IMR-90 (cell line): ENCODE measurements around the gene DUSP6. TPM values are rescaled to one million over a fixed set of nuclear protein-coding genes. Genes with fewer than 3 reads are reported as not detected.

ENCODE experiments used
- ATAC-seq: fragments of 200-7000 bp; cut with Tn5 transposase; 2 replicates; pipeline ENCODE4 v1.9.1; 2020; ENCODE audit warnings: low read depth, mild to moderate bottlenecking, moderate library complexity
- BruUV-seq: library from RNA; stranded (reverse); fragments of 400-500 nt; replicated peaks from 2 replicates; lab custom pipeline; 2021; lab: Mats Ljungman, UMichigan
- CTCF ChIA-PET: fragments of 300-600 bp; formaldehyde crosslinking; extraction: SDS; loops from one replicate; lab custom pipeline; 2021; ENCODE audit warnings: antibody characterized with exemption; lab: Yijun Ruan, JAX
- POLR2A ChIA-PET: fragments of 300-600 bp; sonication (Branson Sonifier 250); formaldehyde crosslinking; loops from one replicate; lab custom pipeline; 2022; ENCODE audit warnings: antibody characterized with exemption; ENCODE audit not compliant: unreplicated experiment; lab: Charles Lee
- DNase-seq: peaks from one replicate; pipeline ENCODE4 v3.0.0; 2013
- H2AFZ ChIP-seq: replicated peaks from 2 replicates; pipeline ENCODE3; 2013; ENCODE audit warnings: low read length, mild to moderate bottlenecking; ENCODE audit not compliant: poor library complexity
- H2AK5ac ChIP-seq: 2 replicates; pipeline ENCODE4 v1.6.1; 2013; ENCODE audit warnings: low read depth, low read length, inconsistent platforms
- H2AK9ac ChIP-seq: replicated peaks from 2 replicates; pipeline ENCODE3; 2013; ENCODE audit warnings: mild to moderate bottlenecking, low read depth, low read length, moderate library complexity; ENCODE audit not compliant: poor library complexity
- H2BK120ac ChIP-seq: 2 replicates; pipeline ENCODE4 v1.6.1; 2013; ENCODE audit warnings: low read depth, low read length, inconsistent platforms
- H2BK15ac ChIP-seq: 3 replicates; pipeline ENCODE4 v1.6.1; 2013; ENCODE audit warnings: low read depth, low read length, inconsistent platforms
- H2BK20ac ChIP-seq: 2 replicates; pipeline ENCODE4 v1.6.1; 2013; ENCODE audit warnings: low read depth, mild to moderate bottlenecking, inconsistent platforms, low read length, moderate library complexity
- H2BK5ac ChIP-seq: 2 replicates; pipeline ENCODE4 v1.6.1; 2013; ENCODE audit warnings: mild to moderate bottlenecking, low read depth, low read length, inconsistent platforms; ENCODE audit not compliant: poor library complexity, severe bottlenecking
- H3K14ac ChIP-seq: replicated peaks from 2 replicates; pipeline ENCODE4 v1.6.1; 2013; ENCODE audit warnings: low read depth, low read length, inconsistent platforms
- H3K18ac ChIP-seq: 2 replicates; pipeline ENCODE4 v1.6.1; 2013; ENCODE audit warnings: low read depth, low read length, control low read depth
- H3K23ac ChIP-seq: 2 replicates; pipeline ENCODE4 v1.6.1; 2013; ENCODE audit warnings: low read depth, low read length, inconsistent platforms
- H3K27ac ChIP-seq: 2 replicates; pipeline ENCODE4 v1.5.1; 2013; ENCODE audit warnings: mild to moderate bottlenecking, control low read depth, low read length; ENCODE audit not compliant: insufficient read depth
- H3K27me3 ChIP-seq: 2 replicates; pipeline ENCODE4 v1.6.1; 2013; ENCODE audit warnings: low read length; ENCODE audit not compliant: control insufficient read depth, insufficient read depth
- H3K36me3 ChIP-seq: 2 replicates; pipeline ENCODE4 v1.6.1; 2013; ENCODE audit warnings: low read length, mixed read lengths; ENCODE audit not compliant: control insufficient read depth, insufficient read depth
- H3K4ac ChIP-seq: 2 replicates; pipeline ENCODE4 v1.6.1; 2013; ENCODE audit warnings: low read depth, low read length, inconsistent platforms
- H3K4me1 ChIP-seq: 2 replicates; pipeline ENCODE4 v1.6.1; 2013; ENCODE audit warnings: low read length, mixed read lengths; ENCODE audit not compliant: control insufficient read depth, insufficient read depth
- H3K4me2 ChIP-seq: 2 replicates; pipeline ENCODE4 v1.6.1; 2013; ENCODE audit warnings: low read depth, mild to moderate bottlenecking, control low read depth, low read length, moderate library complexity
- H3K4me3 ChIP-seq: 2 replicates; pipeline ENCODE4 v1.5.1; 2013; ENCODE audit warnings: low read depth, mild to moderate bottlenecking, control low read depth, low read length, moderate library complexity; ENCODE audit not compliant: insufficient read depth
- H3K56ac ChIP-seq: 2 replicates; pipeline ENCODE4 v1.6.1; 2013; ENCODE audit warnings: low read length, inconsistent platforms; ENCODE audit not compliant: insufficient read depth; ENCODE audit errors: extremely low read depth
- H3K79me1 ChIP-seq, 2 experiments: 2 replicates each; pipeline ENCODE4 v1.6.1; 2013; ENCODE audit warnings: low read length in 2 of 2, inconsistent platforms in 1 of 2, low read depth in 1 of 2
- H3K9ac ChIP-seq: 2 replicates; pipeline ENCODE4 v1.6.1; 2013; ENCODE audit warnings: low read depth, low read length, control low read depth
- H3K9me1 ChIP-seq: 2 replicates; pipeline ENCODE4 v1.6.1; 2013; ENCODE audit warnings: low read length, inconsistent platforms; ENCODE audit not compliant: insufficient read depth
- H3K9me3 ChIP-seq: 2 replicates; pipeline ENCODE4 v1.6.1; 2013; ENCODE audit warnings: low read length; ENCODE audit not compliant: control insufficient read depth, insufficient read depth
- H4K20me1 ChIP-seq: 2 replicates; pipeline ENCODE4 v1.6.1; 2013; ENCODE audit warnings: low read length, inconsistent platforms; ENCODE audit not compliant: insufficient read depth
- H4K5ac ChIP-seq: 2 replicates; pipeline ENCODE4 v1.6.1; 2013; ENCODE audit warnings: mild to moderate bottlenecking, low read depth, low read length, control low read depth
- H4K8ac ChIP-seq, 2 experiments: 2 replicates each; pipeline ENCODE4 v1.6.1; 2013; ENCODE audit warnings: low read depth in 2 of 2, low read length in 2 of 2, control low read depth in 1 of 2, inconsistent platforms in 1 of 2
- H4K91ac ChIP-seq: 2 replicates; pipeline ENCODE4 v1.6.1; 2013; ENCODE audit warnings: low read depth, low read length, inconsistent platforms; ENCODE audit not compliant: insufficient read depth
- SMC3 ChIP-seq: fragments of 150-350 bp; IDR thresholded peaks from 2 replicates; pipeline ENCODE4 v1.6.1; 2016; ENCODE audit warnings: low read depth, mild to moderate bottlenecking, antibody characterized with exemption, low read length, moderate library complexity
- WGBS, 2 experiments: methylation state at CpG; one replicate each; pipeline versions ENCODE4 v1.1.5 to v1.1.7; 2013; ENCODE audit warnings: missing lambda C conversion rate in 2 of 2; ENCODE audit not compliant: insufficient read length in 1 of 2; ENCODE audit errors: extremely low coverage in 2 of 2; 5-methylcytosine and 5-hydroxymethylcytosine counted together
- dilution Hi-C: fragments of 300-500 bp; cut with HindIII; formaldehyde crosslinking; loops from one replicate; pipeline ENCODE4 v1.14.3; 2018; ENCODE audit warnings: low sequenced_read_pairs; ENCODE audit not compliant: unreplicated experiment
- in situ Hi-C: fragments of 300-500 bp; cut with MboI; formaldehyde crosslinking; loops from 3 replicates; pipeline ENCODE4 v1.14.3; 2019; ENCODE audit warnings: low sequenced_read_pairs, inconsistent platforms, mixed read lengths
- intact Hi-C: fragments of 100-400 bp; cut with micrococcal nuclease; formaldehyde crosslinking; loops from 2 replicates; pipeline ENCODE4 v1.10.0; 2022
- polyA plus RNA-seq, 3 experiments: library from polyadenylated mRNA; depleted of rRNA; stranded (reverse); fragments of >200 nt; gene quantifications; 2 replicates each; pipeline ENCODE4 v1.2.3, GENCODE V29; 2012; ENCODE audit warnings: low replicate concordance in 1 of 3
- total RNA-seq: library from RNA; depleted of rRNA; stranded (reverse); fragments of >200 nt; gene quantifications from 2 replicates; pipeline ENCODE4 v1.2.3, GENCODE V29; 2012

DUSP6 gene
- total and polyA plus RNA-seq, 2 of the 4 experiments (the other 2 are of a cell fraction), result 38.5 to 70.1 TPM

DNA sequence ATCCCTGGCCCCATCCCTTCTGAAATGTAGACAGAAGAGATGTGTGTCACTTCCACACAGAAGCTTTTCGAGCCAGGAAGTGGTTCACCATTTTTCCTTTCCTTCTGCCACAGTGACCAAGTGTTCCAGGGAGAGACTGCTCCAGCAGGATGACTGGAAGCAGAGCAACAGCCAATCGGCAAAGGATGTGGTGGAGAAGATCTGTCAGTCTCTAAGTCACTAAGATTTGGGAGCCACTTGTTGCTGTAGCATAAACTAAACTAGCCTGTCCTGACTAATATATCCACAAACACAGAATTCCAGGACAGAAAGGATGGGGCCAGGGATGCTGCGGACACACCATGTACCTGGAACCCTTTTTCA is 42.9 kb downstream of the DUSP6 start:
- Histone ChIP-seq H2AFZ (no peak overlapping the region), H2BK120ac (no peak overlapping the region), H3K79me1 (no peaks in the 10 kb centered on the region), H2BK20ac (no peak overlapping the region), H3K18ac (no peak overlapping the region), H3K9ac (no peak overlapping the region), H3K4ac (no peak overlapping the region), H2BK15ac (no peak overlapping the region), H3K27ac (no peak overlapping the region), H3K4me2 (no peak overlapping the region), H3K36me3 (no peaks in the 10 kb centered on the region), H3K56ac (no peak overlapping the region), H3K27me3 (no peaks in the 10 kb centered on the region), H2BK5ac (no peak overlapping the region), H4K91ac (no peak overlapping the region), H3K9me1 (no peaks in the 10 kb centered on the region; the same call in 1 of the 2 replicates), H3K14ac (no peak overlapping the region), H3K9me3 (no peaks in the 10 kb centered on the region), H2AK9ac (no peak overlapping the region), H3K4me1 (no peaks in the 10 kb centered on the region), H4K5ac (no peak overlapping the region), H2AK5ac (no peak overlapping the region), H4K20me1 (no peaks in the 10 kb centered on the region), H4K8ac (no peak overlapping the region), H3K4me3 (no peak overlapping the region), H3K23ac (no peak overlapping the region)
- ChIA-PET CTCF (no interaction called here), POLR2A (no interaction called here)
- ATAC-seq (no peak), DNase-seq (no peak)
- in situ Hi-C loops (no loop called here), intact Hi-C loops (no loop called here), dilution Hi-C loops (no loop called here)
- WGBS, 2 experiments, result no CpG with 5 or more reads among the region's 3 CpGs
- BruUV-seq, result no TSS peak
- no peak for TF ChIP-seq SMC3
